Ovary (tissue), 3 donors: ENCODE measurements around the gene RAB15.

ENCODE experiments used
- POLR2A ChIP-seq: fragments of 450-650 bp; IDR thresholded peaks from one replicate; pipeline ENCODE4 v1.6.1; 2017; ENCODE audit warnings: antibody characterized with exemption, mild to moderate bottlenecking, moderate library complexity
- TF ChIP-seq, protein P1 (sequence below), 3 donors: fragments of 450-650 bp in 2 of 3; fragments of 200-600 bp in 1 of 3; IDR thresholded peaks; one replicate each; pipeline versions ENCODE4 v1.5.1 to v1.8.0; 2016 to 2022; ENCODE audit warnings: antibody characterized with exemption in 3 of 3, mild to moderate bottlenecking in 1 of 3
- donor health status: DM: no; HTN: no; CAD: no.

DNA sequence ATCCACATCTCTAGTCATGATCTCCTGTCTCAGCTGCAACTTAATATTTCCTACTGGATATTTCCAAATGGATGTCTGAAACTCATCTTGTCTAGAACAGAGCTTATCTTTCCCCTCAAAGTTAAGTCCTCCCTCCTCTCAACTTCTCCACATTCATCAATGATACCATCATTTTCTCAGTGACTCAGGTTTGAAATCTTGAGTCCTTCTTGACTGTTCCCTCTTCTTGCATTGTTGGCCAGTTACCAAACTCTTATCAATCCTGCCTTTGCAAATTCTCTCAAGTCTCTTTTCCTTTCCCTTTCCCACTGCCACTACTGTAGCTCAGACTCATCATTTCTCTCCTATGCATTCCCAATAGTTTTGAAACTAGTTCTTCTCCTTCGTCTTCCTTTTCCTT lies 72.2 kb downstream of the RAB15 start:
- no peak for TF ChIP-seq POLR2A
- TF ChIP-seq, protein P1, sequence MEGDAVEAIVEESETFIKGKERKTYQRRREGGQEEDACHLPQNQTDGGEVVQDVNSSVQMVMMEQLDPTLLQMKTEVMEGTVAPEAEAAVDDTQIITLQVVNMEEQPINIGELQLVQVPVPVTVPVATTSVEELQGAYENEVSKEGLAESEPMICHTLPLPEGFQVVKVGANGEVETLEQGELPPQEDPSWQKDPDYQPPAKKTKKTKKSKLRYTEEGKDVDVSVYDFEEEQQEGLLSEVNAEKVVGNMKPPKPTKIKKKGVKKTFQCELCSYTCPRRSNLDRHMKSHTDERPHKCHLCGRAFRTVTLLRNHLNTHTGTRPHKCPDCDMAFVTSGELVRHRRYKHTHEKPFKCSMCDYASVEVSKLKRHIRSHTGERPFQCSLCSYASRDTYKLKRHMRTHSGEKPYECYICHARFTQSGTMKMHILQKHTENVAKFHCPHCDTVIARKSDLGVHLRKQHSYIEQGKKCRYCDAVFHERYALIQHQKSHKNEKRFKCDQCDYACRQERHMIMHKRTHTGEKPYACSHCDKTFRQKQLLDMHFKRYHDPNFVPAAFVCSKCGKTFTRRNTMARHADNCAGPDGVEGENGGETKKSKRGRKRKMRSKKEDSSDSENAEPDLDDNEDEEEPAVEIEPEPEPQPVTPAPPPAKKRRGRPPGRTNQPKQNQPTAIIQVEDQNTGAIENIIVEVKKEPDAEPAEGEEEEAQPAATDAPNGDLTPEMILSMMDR (IDR thresholded peaks at IDR 0.05), result no peak
